CD4-positive, alpha-beta T cell treated with Interleukin-4 for 4 hours (primary cell): ENCODE data around the gene CCDC174.
"Not testable (repeated sequence)": the region's sequence is repeated elsewhere in the genome, so short reads cannot be mapped to it uniquely, and the experiment has no call there.

Source experiments
- DNase-seq: peaks from one replicate; pipeline ENCODE4 v3.0.0-alpha.2; 2020

The CCDC174 gene

GRCh38 chr3:14627815-14628214, 23.7 kb upstream of the CCDC174 start:
- DNase-seq = no peak

GRCh38 chr3:14628406-14628805, 23.2 kb upstream of the CCDC174 start:
- DNase-seq = no peak

GRCh38 chr3:14630404-14631100, 21.0 kb upstream of the CCDC174 start:
- no peak for DNase-seq

DNA sequence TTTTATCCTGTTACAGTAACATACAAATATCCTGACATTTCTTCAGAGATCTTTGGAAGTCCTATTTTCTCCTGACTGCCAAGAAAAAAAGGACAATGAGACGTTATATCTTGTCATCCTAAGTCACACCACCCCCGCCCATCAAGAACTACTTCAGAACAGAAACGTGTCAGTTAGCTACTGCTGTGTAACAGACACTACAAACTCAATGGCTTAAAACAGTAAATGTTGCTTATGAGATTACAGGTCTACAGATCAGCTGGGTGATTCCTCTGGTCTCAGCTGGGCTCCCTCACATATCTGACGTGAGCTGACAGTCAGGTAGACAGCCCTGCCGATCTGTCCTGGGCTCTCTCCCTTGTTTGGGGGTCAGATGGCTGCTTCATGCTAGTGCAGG, 20.5 kb upstream of the CCDC174 start:
- DNase-seq = no peak

DNA sequence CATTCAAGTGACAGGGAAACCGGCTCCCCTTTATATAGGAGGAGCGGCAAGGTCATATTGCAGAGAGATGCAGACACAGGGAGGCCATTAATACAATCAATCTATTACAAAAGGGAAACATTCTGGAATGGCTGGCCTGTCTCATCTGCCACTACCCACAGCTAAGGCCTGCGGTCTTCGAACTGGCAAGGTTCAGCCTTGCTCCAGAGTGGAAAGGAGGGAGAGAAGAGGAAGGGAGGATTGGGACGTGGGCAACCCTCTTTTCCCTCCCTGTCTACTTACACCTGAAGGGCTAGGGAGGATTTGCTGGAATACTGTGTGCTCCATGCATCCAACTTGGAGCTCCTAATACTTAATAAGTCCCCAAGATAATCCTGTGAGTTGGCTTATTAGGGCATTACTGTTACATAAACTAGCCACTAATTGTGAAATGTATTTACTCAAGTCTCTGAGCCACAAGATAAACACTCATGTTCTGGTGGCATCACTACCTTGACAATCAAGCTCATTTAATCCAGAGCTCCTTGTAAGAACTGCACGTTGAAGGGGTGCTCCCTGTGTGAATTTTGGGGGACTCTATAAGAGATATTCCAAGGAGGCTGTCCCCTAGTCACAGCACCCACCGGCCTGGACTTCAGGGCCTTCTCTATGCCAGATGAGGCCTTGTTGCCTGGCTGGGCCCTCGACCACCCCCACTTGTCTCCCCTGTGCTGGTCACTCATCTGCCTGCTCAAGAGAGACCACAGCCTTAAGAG, 19.7 kb upstream of the CCDC174 start:
- no peak for DNase-seq

DNA sequence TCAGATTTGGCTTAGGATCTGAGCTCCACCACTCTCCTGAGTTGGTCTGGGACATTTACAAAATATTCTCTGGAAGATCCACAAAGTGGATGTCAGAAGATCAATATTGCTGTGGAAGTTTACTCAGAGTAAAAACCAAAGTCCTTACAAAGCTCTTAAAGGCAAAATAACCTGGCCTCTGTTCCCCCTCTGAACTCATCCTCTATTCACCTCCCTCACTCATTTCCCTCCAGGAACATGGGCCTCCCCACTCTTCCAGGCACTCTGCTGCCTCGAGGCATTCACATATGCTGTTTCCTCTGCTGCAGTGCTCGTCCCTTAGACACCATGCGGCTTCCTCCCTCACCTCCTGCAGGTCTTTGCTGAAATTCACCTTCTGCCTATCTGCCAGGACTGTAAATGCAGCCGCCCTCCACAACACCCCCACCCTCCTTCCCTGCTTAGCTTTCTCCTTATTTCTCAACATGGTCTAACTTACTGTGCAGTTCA, 19.1 kb upstream of the CCDC174 start:
- DNase-seq = no peak

- DNase-seq = no peak
Observed at GRCh38 chr3:14633417-14633816, 18.1 kb upstream of the CCDC174 start.

- DNase-seq = peak; percentile 55
Observed at GRCh38 chr3:14633819-14634424, 17.6 kb upstream of the CCDC174 start.

- no peak for DNase-seq
Observed at GRCh38 chr3:14634763-14635400, 16.7 kb upstream of the CCDC174 start.

GRCh38 chr3:14636496-14637087, 15.0 kb upstream of the CCDC174 start:
- no peak for DNase-seq

DNA sequence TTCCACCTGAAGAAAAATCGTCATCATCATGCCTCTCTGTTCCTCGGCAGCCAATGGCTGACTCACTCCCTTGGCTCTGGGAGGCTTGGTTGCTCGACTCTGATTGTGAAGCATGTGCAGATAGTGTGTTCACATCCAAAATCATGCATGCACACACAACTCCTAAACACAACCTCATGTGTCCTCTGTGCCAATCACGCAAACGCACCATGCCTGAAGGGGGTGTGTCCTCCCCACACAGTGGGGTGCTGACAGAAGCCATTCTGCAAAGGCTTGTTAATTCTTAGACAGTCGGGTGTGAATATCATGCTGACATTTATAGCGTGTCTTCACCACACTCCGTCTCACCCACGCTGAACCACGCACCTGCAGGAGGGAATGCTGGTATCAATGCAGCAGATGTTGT, 11.4 kb upstream of the CCDC174 start:
- no peak for DNase-seq

DNA sequence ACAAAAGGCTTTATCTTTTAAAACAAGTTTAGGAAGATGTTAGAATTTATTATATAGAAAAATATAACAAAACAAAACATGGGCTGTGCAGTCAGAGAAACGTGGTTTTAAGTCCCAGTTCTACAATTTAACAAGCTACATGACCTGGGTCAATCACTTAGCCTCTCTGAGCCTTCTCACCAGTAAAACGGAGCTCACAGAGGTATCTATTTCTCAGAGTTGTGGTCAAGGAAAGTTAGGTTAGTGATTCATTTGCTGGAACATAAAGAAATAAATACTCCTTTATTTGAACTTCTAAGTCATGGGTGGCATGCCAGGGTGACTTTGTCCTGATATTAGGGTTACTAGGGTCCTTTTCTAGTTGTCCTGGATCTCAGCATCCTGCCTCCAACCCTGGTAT, 10.8 kb upstream of the CCDC174 start:
- no peak for DNase-seq

- DNase-seq = no peak
Observed at GRCh38 chr3:14641346-14641745, 10.2 kb upstream of the CCDC174 start.

DNA sequence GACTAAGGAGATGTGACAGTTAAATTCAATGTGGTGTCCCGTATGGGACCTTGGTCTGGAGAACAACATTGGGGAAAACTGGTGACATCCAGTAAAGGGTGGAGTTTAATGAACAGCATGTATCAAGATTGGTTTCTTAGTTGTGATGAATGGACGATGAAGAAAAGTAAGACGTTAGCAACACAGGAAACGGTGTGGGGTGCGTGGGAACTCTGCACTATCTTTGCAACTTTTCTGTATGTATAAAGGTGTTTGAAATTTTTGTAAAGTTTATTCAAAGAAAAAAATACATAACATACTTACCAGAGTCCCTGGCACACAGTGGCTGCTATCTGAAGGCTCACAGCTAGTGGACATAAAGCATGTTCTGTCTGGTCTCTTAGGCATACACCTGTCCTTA, 6.1 kb upstream of the CCDC174 start:
- DNase-seq = no peak

GRCh38 chr3:14646131-14646573, 5.4 kb upstream of the CCDC174 start:
- no peak for DNase-seq

GRCh38 chr3:14646589-14647413, 4.8 kb upstream of the CCDC174 start:
- no peak for DNase-seq

DNA sequence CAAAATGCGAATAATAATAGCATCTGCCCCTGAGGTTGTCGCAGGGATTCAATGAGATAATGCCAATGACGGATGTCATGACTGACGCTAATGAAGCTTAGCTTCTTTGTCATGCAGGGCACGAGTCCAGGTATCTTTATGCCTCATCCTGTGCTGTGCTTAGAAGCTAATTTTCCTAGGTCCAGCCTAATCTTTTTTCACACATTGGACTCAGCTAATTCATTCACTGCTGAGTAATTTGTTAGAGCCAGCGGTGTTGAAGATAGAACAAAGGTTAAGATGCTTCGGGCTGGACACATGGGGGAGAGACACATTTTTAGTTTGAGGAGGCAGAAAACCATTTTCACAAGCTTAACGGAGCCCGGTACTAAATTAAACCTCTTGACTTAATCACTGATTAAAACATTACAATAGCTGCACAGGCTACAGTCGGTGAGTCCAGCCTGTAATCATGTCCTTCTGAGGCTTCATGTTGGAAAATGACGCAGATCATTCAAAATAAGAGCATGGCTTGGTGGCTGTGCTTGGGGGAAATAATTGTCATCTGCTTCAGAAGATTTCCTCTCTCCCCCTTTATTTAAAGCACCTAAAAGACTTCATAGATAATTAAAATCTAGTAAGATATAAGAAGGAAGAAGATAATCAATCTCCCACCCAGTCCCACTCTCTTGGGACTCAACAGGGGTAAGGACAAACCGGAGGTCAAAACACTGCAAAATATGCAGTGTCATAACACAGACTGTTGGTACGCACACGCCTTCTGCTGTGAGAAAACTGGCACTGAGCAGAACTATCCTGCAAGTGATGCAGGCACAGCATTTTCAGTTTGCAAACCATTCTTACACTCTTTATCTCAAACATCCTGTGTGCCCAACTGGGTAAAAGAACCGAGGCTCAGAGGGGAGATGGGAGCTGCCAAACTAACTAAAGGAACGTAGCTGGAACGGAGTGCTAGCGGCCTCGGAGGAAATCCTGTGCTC, 3.3 kb upstream of the CCDC174 start:
- no peak for DNase-seq

DNA sequence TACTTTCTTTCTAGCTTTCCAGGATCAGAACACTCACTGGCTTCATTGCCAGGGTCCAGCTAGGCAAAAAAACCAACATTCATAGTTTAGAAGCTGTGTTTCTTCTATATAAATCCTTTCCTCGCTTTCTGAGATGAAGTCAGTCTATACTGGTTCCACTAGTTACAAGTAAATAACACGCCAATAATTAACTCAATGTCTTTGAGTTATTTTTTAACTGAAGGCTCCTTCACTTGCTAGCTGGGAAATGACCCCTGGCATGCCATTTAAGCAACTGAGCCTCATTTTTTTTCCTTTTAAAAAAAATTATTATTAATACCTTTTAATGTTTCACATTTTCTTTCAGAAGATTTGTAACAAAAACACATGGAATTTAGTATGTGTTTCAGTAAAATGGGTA, 2.1 kb upstream of the CCDC174 start:
- DNase-seq = no peak

- DNase-seq = no peak
Observed at GRCh38 chr3:14650193-14650592, 1.4 kb upstream of the CCDC174 start.

DNA sequence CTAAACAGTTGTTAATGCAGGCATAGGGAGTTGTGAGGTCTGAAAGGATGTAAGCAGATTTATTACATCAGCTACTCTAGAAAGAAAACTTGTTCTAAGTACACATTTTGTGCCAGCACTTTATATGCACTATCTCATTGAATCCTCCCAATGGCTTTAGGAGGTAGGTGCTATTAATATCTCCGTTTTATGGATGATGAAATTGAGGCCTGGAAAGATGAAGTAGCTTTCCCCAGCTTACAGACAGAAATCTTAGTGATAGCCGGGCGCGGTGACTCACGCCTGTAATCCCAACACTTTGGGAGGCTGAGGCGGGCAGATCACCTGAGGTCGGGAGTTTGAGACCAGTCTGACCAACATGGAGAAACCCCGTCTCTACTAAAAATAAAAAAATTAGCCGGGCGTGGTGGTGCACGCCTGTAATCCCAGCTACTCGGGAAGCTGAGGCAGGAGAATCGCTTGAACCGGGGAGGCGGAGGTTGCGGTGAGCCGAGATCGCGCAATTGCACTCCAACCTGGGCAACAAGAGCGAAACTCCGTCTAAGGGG, 872 bp downstream of the CCDC174 start:
- DNase-seq = not testable (repeated sequence)

- no peak for DNase-seq
Observed at GRCh38 chr3:14657579-14657978, 6.0 kb downstream of the CCDC174 start.
